IPS-18c (cell line): ENCODE results near the gene TAPBPL.

Experiments used
- H3K4me3 ChIP-seq: 2 replicates; pipeline ENCODE4 v1.7.0; 2013; ENCODE audit warnings: low read depth, mild to moderate bottlenecking, low read length, moderate library complexity; ENCODE audit not compliant: insufficient read depth
- H3K9me3 ChIP-seq: one replicate; pipeline ENCODE4 v1.6.1; 2013; ENCODE audit warnings: mild to moderate bottlenecking, low read length, moderate library complexity; ENCODE audit not compliant: control insufficient read depth, insufficient read depth

TAPBPL gene

GRCh38 chr12:6432991-6433390 is 18.9 kb upstream of the TAPBPL start:
- no peaks in the 10 kb centered on the region for H3K9me3 ChIP-seq
- H3K4me3 ChIP-seq: no peak overlapping the region

GRCh38 chr12:6434205-6435140 is 17.4 kb upstream of the TAPBPL start:
- H3K4me3 ChIP-seq: no peak overlapping the region

GRCh38 chr12:6435961-6436715 is 15.7 kb upstream of the TAPBPL start:
- no peaks in the 10 kb centered on the region for H3K9me3 ChIP-seq
- no peak overlapping the region for H3K4me3 ChIP-seq

More at GRCh38 chr12:6434205-6435140, 17.4 kb upstream of the TAPBPL start:
- H3K9me3 ChIP-seq: no peaks in the 10 kb centered on the region

GRCh38 chr12:6437586-6437985 is 14.3 kb upstream of the TAPBPL start:
- Histone ChIP-seq H3K4me3 (no peak overlapping the region), H3K9me3 (no peaks in the 10 kb centered on the region)

GRCh38 chr12:6438345-6438744 is 13.5 kb upstream of the TAPBPL start:
- no peaks in the 10 kb centered on the region for H3K9me3 ChIP-seq
- H3K4me3 ChIP-seq: no peak overlapping the region

GRCh38 chr12:6440391-6440790 is 11.5 kb upstream of the TAPBPL start:
- Histone ChIP-seq H3K9me3 (no peaks in the 10 kb centered on the region), H3K4me3 (no peak overlapping the region)

GRCh38 chr12:6442836-6443235 is 9.0 kb upstream of the TAPBPL start:
- no peaks in the 10 kb centered on the region for H3K9me3 ChIP-seq
- no peak overlapping the region for H3K4me3 ChIP-seq

- no peak overlapping the region for H3K4me3 ChIP-seq
- H3K9me3 ChIP-seq: no peaks in the 10 kb centered on the region
These were observed 8.4 kb upstream of the TAPBPL start for GRCh38 chr12:6443361-6443983.

- Histone ChIP-seq H3K4me3 (no peak overlapping the region), H3K9me3 (no peaks in the 10 kb centered on the region)
These were observed 7.8 kb upstream of the TAPBPL start for GRCh38 chr12:6444031-6444430.

- no peak within 1 kb of the TSS for H3K4me3 ChIP-seq
- H3K9me3 ChIP-seq: no peaks in the 10 kb centered on the region
These were observed 6.8 kb upstream of the TAPBPL start, which contains the start of gene CD27 for GRCh38 chr12:6444704-6445688. Gene CD27, plus strand, starts transcription at chr12:6444955. Its CDS starts 141 bp downstream, at chr12:6445096.

- H3K9me3 ChIP-seq: no peaks in the 10 kb centered on the region
- 0 out of 2 replicates have a peak overlapping the region, but pooled peaks have one; percentile 38 for H3K4me3 ChIP-seq
These were observed 1.6 kb upstream of the TAPBPL start for GRCh38 chr12:6450091-6450868.

- no peaks in the 10 kb centered on the region for H3K9me3 ChIP-seq
- H3K4me3 ChIP-seq: peak overlapping the region; percentile 38; the same call in 1 of the 2 replicates
These were observed 934 bp upstream of the TAPBPL start for GRCh38 chr12:6450869-6451347.

- peak overlapping the region; percentile 38 for H3K4me3 ChIP-seq
- H3K9me3 ChIP-seq: no peaks in the 10 kb centered on the region
These were observed 552 bp downstream of the TAPBPL start for GRCh38 chr12:6452245-6452943.

- Histone ChIP-seq H3K4me3 (peak overlapping the region; percentile 28; the same call in 1 of the 2 replicates), H3K9me3 (no peaks in the 10 kb centered on the region)
These were observed 1.2 kb downstream of the TAPBPL start for GRCh38 chr12:6452944-6453630.
